Bronchial epithelial cell (primary cell): ENCODE data around the gene PCDHGB3. TPM values are rescaled to one million over a fixed set of nuclear protein-coding genes. Genes with fewer than 3 reads are reported as not detected.
A peak's percentile ranks its signal among the peaks of the same experiment; 100 is the strongest.

Experiments used
- DNase-seq: peaks from one replicate; pipeline ENCODE4 v3.0.0-alpha.2; 2010; ENCODE audit warnings: low read depth
- FAIRE-seq: peaks from 2 replicates; lab custom pipeline; 2011; peaks lifted over from hg19 to GRCh38; lab: Jason Lieb, UNC
- H3K27me3 ChIP-seq: 2 replicates; pipeline ENCODE4 v1.5.1; 2011; ENCODE audit warnings: low read length; ENCODE audit not compliant: control insufficient read depth, insufficient read depth
- H3K36me3 ChIP-seq: 2 replicates; pipeline ENCODE4 v1.5.1; 2011; ENCODE audit warnings: low read length; ENCODE audit not compliant: control insufficient read depth, insufficient read depth
- H3K4me3 ChIP-seq: 2 replicates; pipeline ENCODE4 v1.5.1; 2011; ENCODE audit warnings: mild to moderate bottlenecking, low read depth, low read length, control low read depth
- total RNA-seq: library from RNA; depleted of rRNA; stranded (reverse); fragments of >200 nt; gene quantifications from 2 replicates; pipeline ENCODE4 v1.2.1, GENCODE V29; 2014
- TF ChIP-seq, protein P1 (sequence below): IDR thresholded peaks from 2 replicates; pipeline ENCODE4 v1.5.1; 2011; ENCODE audit warnings: mild to moderate bottlenecking, moderate library complexity, low read length, control low read depth, inconsistent platforms; ENCODE audit not compliant: insufficient read depth, severe bottlenecking

The PCDHGB3 gene
- total RNA-seq, 1 donor from 2014 or later: under 0.01 TPM

DNA sequence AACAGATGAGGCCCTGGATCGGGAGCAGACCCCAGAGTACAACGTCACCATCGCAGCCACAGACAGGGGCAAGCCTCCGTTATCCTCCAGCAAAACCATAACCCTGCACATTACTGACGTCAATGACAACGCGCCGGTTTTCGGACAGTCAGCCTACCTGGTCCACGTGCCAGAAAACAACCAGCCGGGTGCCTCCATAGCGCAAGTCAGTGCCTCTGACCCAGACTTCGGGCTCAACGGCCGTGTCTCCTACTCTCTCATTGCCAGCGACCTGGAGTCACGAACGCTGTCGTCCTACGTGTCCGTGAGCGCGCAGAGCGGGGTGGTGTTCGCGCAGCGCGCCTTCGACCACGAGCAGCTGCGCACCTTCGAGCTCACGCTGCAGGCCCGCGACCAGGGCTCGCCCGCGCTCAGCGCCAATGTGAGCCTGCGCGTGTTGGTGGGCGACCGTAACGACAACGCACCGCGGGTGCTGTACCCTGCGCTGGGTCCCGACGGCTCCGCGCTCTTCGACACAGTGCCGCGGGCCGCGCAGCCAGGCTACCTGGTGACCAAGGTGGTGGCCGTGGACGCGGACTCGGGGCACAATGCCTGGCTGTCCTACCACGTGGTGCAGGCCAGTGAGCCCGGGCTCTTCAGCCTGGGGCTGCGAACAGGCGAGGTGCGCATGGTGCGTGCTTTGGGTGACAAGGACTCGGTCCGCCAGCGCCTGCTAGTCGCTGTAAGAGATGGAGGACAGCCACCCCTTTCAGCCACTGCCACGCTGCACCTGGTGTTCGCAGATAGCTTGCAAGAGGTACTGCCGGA, 49.2 kb downstream of the PCDHGB3 start:
- DNase-seq: no peak
- H3K4me3 ChIP-seq: no peak overlapping the region
- TF ChIP-seq, protein P1, sequence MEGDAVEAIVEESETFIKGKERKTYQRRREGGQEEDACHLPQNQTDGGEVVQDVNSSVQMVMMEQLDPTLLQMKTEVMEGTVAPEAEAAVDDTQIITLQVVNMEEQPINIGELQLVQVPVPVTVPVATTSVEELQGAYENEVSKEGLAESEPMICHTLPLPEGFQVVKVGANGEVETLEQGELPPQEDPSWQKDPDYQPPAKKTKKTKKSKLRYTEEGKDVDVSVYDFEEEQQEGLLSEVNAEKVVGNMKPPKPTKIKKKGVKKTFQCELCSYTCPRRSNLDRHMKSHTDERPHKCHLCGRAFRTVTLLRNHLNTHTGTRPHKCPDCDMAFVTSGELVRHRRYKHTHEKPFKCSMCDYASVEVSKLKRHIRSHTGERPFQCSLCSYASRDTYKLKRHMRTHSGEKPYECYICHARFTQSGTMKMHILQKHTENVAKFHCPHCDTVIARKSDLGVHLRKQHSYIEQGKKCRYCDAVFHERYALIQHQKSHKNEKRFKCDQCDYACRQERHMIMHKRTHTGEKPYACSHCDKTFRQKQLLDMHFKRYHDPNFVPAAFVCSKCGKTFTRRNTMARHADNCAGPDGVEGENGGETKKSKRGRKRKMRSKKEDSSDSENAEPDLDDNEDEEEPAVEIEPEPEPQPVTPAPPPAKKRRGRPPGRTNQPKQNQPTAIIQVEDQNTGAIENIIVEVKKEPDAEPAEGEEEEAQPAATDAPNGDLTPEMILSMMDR: no peak
- FAIRE-seq: no peak
- no peaks in the 10 kb centered on the region for H3K36me3 ChIP-seq
- peaks cover 5% of the 10 kb centered on the region for H3K27me3 ChIP-seq

DNA sequence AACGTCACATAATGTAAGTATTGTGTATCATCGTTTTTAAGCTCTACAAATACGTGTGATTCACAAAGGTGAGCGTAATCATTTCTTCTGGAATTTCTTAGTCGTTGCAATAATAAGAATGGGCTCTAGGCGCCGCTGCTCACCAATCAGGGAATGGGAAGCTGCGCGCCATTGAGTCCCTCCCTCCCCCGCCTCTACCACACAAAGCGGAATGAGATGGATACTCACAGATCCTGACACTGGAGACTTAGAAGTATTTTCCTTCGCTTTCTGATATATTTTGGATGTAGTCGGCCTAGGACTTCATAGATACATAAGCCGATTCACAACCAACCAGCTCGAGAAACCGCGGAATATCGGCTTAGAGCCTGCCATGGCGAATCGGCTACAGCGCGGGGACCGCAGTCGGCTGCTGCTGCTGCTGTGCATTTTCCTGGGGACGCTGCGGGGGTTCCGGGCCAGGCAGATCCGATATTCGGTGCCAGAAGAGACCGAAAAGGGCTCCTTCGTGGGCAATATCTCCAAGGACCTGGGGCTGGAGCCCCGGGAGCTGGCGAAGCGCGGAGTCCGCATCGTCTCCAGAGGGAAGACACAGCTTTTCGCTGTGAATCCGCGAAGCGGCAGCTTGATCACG, 50.9 kb downstream of the PCDHGB3 start, which contains the start of gene PCDHGA11:
TSS of gene PCDHGA11 (plus strand) at position 197 of the 634 bp plus-strand sequence. CDS start at position 374, 177 bp downstream.
- no peak for FAIRE-seq
- peak; percentile 59 for DNase-seq
- peak within 1 kb of the TSS; percentile 40 for H3K4me3 ChIP-seq
- H3K36me3 ChIP-seq: no peaks in the 10 kb centered on the region
- TF ChIP-seq, protein P1: peak; percentile 51
- H3K27me3 ChIP-seq: peaks cover 5% of the 10 kb centered on the region

DNA sequence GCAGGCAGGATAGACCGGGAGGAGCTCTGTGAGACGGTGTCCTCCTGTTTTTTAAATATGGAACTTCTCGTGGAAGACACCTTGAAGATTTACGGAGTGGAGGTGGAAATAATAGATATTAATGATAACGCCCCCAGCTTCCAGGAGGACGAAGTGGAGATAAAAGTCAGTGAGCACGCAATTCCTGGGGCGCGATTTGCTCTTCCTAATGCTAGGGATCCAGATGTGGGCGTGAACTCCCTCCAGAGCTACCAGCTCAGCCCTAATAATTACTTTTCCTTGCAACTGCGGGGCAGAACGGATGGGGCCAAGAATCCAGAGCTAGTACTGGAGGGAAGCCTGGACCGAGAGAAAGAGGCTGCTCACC, 51.4 kb downstream of the PCDHGB3 start:
- Histone ChIP-seq H3K4me3 (peak overlapping the region; percentile 40), H3K36me3 (no peaks in the 10 kb centered on the region), H3K27me3 (peaks cover 5% of the 10 kb centered on the region)
- DNase-seq (peak; percentile 11), FAIRE-seq (no peak)
- TF ChIP-seq, protein P1: no peak

Other genes starting within 250 kb of the PCDHGB3 start
- 0.13 TPM in 1 of 2 replicates, not detected in the other for gene PCDHB4, start 248.4 kb upstream of the PCDHGB3 start, total RNA-seq
- 0.26 TPM in 2 replicates for gene PCDHB5, start 235.0 kb upstream of the PCDHGB3 start, total RNA-seq
- not detected in 2 replicates for gene PCDHB6, start 220.2 kb upstream of the PCDHGB3 start, total RNA-seq
- not detected in 2 replicates for gene PCDHB7, start 197.6 kb upstream of the PCDHGB3 start, total RNA-seq
- under 0.01 TPM in 2 replicates for gene PCDHB8, start 192.5 kb upstream of the PCDHGB3 start, total RNA-seq
- gene PCDHB16, start 187.9 kb upstream of the PCDHGB3 start, total RNA-seq: under 0.01 TPM in 1 of 2 replicates, not detected in the other
- gene PCDHB9, start 183.1 kb upstream of the PCDHGB3 start, total RNA-seq: under 0.01 TPM in 1 of 2 replicates, not detected in the other
- 0.13 and 0.26 TPM in 2 replicates for gene PCDHB10, start 177.9 kb upstream of the PCDHGB3 start, total RNA-seq
- under 0.01 and 0.26 TPM in 2 replicates for gene PCDHB11, start 170.6 kb upstream of the PCDHGB3 start, total RNA-seq
- 0.13 TPM in 1 of 2 replicates, not detected in the other for gene PCDHB12, start 161.5 kb upstream of the PCDHGB3 start, total RNA-seq
- 0.26 TPM in 1 of 2 replicates, not detected in the other for gene PCDHB13, start 156.3 kb upstream of the PCDHGB3 start, total RNA-seq
- 0.26 and 0.77 TPM in 2 replicates for gene PCDHB14, start 146.9 kb upstream of the PCDHGB3 start, total RNA-seq
- gene PCDHB15, start 124.8 kb upstream of the PCDHGB3 start, total RNA-seq: under 0.01 and 0.51 TPM in 2 replicates
- 0.13 TPM in 1 of 2 replicates, not detected in the other for gene SLC25A2, start 66.2 kb upstream of the PCDHGB3 start, total RNA-seq
- gene TAF7, start 49.5 kb upstream of the PCDHGB3 start, total RNA-seq: 36.3 and 74.5 TPM in 2 replicates
- gene PCDHGA1, start 39.7 kb upstream of the PCDHGB3 start, total RNA-seq: under 0.01 and 0.26 TPM in 2 replicates
- under 0.01 and 0.26 TPM in 2 replicates for gene PCDHGA2, start 31.5 kb upstream of the PCDHGB3 start, total RNA-seq
- gene PCDHGA3, start 26.4 kb upstream of the PCDHGB3 start, total RNA-seq: under 0.01 and 0.13 TPM in 2 replicates
- gene PCDHGB1, start 20.1 kb upstream of the PCDHGB3 start, total RNA-seq: under 0.01 and 0.26 TPM in 2 replicates
- gene PCDHGA4, start 15.2 kb upstream of the PCDHGB3 start, total RNA-seq: 0.26 and 0.53 TPM in 2 replicates
- under 0.01 and 0.26 TPM in 2 replicates for gene PCDHGB2, start 10.2 kb upstream of the PCDHGB3 start, total RNA-seq
- under 0.01 and 0.13 TPM in 2 replicates for gene PCDHGA5, start 6.1 kb upstream of the PCDHGB3 start, total RNA-seq
- under 0.01 and 0.26 TPM in 2 replicates for gene PCDHGA6, start 3.6 kb downstream of the PCDHGB3 start, total RNA-seq
- under 0.01 and 0.51 TPM in 2 replicates for gene PCDHGA7, start 12.5 kb downstream of the PCDHGB3 start, total RNA-seq
- gene PCDHGB4, start 17.5 kb downstream of the PCDHGB3 start, total RNA-seq: 2.1 and 3.1 TPM in 2 replicates
- under 0.01 and 0.51 TPM in 2 replicates for gene PCDHGA8, start 22.4 kb downstream of the PCDHGB3 start, total RNA-seq
- 2.4 and 5.1 TPM in 2 replicates for gene PCDHGB5, start 27.7 kb downstream of the PCDHGB3 start, total RNA-seq
- 0.53 and 1.5 TPM in 2 replicates for gene PCDHGA9, start 32.5 kb downstream of the PCDHGB3 start, total RNA-seq
- 0.53 and 1.5 TPM in 2 replicates for gene PCDHGB6, start 37.8 kb downstream of the PCDHGB3 start, total RNA-seq
- 2.1 and 5.2 TPM in 2 replicates for gene PCDHGA10, start 42.7 kb downstream of the PCDHGB3 start, total RNA-seq
- gene PCDHGB7, start 47.4 kb downstream of the PCDHGB3 start, total RNA-seq: 1.3 and 3.3 TPM in 2 replicates
- 1.6 and 3.2 TPM in 2 replicates for gene PCDHGA11, start 50.8 kb downstream of the PCDHGB3 start, total RNA-seq
- 0.79 and 1.4 TPM in 2 replicates for gene PCDHGA12, start 60.3 kb downstream of the PCDHGB3 start, total RNA-seq
- 9.5 and 17.4 TPM in 2 replicates for gene PCDHGC3, start 105.7 kb downstream of the PCDHGB3 start, total RNA-seq
- 0.53 and 0.90 TPM in 2 replicates for gene PCDHGC4, start 114.8 kb downstream of the PCDHGB3 start, total RNA-seq
- 0.26 and 0.77 TPM in 2 replicates for gene PCDHGC5, start 118.8 kb downstream of the PCDHGB3 start, total RNA-seq
- gene DIAPH1, start 248.8 kb downstream of the PCDHGB3 start, total RNA-seq: 48.2 and 57.1 TPM in 2 replicates